ENCODE measurements around the gene NOM1.

Gene NOM1

GRCh38 chr7:157004521-157005455, 55.3 kb downstream of the NOM1 start:
- DNase-seq (ENCODE audit: low read depth) = no peak

GRCh38 chr7:157005456-157006204, 56.1 kb downstream of the NOM1 start:
- DNase-seq (ENCODE audit: low read depth) = no peak

GRCh38 chr7:157006205-157006747, 56.8 kb downstream of the NOM1 start:
- DNase-seq (ENCODE audit: low read depth) = no peak

- no peak for DNase-seq (ENCODE audit: low read depth)
These were observed 57.4 kb downstream of the NOM1 start for GRCh38 chr7:157006829-157007469.

- DNase-seq (ENCODE audit: low read depth) = no peak
These were observed 58.1 kb downstream of the NOM1 start for GRCh38 chr7:157007470-157008066.

- no peak for DNase-seq (ENCODE audit: low read depth)
These were observed 59.0 kb downstream of the NOM1 start for GRCh38 chr7:157008206-157009169.

GRCh38 chr7:157009170-157009777, 59.8 kb downstream of the NOM1 start:
- DNase-seq (ENCODE audit: low read depth) = no peak

- no peak for DNase-seq (ENCODE audit: low read depth)
These were observed 60.5 kb downstream of the NOM1 start for GRCh38 chr7:157009778-157010587.

- no peak for DNase-seq (ENCODE audit: low read depth)
These were observed 61.2 kb downstream of the NOM1 start, which contains the start of gene MNX1 for GRCh38 chr7:157010588-157011332. TSS of gene MNX1 (minus strand) at chr7:157010663. CDS start at chr7:157010350, 313 bp downstream.

- DNase-seq (ENCODE audit: low read depth) = no peak
These were observed 62.0 kb downstream of the NOM1 start for GRCh38 chr7:157011333-157012112.

- DNase-seq (ENCODE audit: low read depth) = no peak
These were observed 62.6 kb downstream of the NOM1 start for GRCh38 chr7:157012113-157012547.

- DNase-seq (ENCODE audit: low read depth) = no peak
These were observed 63.6 kb downstream of the NOM1 start for GRCh38 chr7:157013101-157013500.

- DNase-seq (ENCODE audit: low read depth) = no peak
These were observed 64.4 kb downstream of the NOM1 start for GRCh38 chr7:157013602-157014549.

GRCh38 chr7:157014635-157015555, 65.4 kb downstream of the NOM1 start:
- DNase-seq (ENCODE audit: low read depth) = no peak

- DNase-seq (ENCODE audit: low read depth) = no peak
These were observed 66.5 kb downstream of the NOM1 start for GRCh38 chr7:157016024-157016351.

Data from iris pigment epithelial cell (primary cell).